BJ (cell line): ENCODE results near the gene FRMD4A. TPM values are rescaled to one million over a fixed set of nuclear protein-coding genes. Genes with fewer than 3 reads are reported as not detected.

Source experiments
- CTCF ChIA-PET: fragments of 350-600 bp; formaldehyde crosslinking; extraction: SDS; loops from one replicate; lab custom pipeline; 2021; ENCODE audit warnings: antibody characterized with exemption, inconsistent platforms; lab: Yijun Ruan, JAX
- POLR2A ChIA-PET: fragments of 300-600 bp; sonication (Branson Sonifier 250); formaldehyde crosslinking; extraction: SDS; loops from one replicate; lab custom pipeline; 2021; ENCODE audit warnings: antibody characterized with exemption; lab: Charles Lee
- DNase-seq: peaks from one replicate; pipeline ENCODE4 v3.0.0-alpha.2; 2011; ENCODE audit warnings: low read depth
- H3K27me3 ChIP-seq: 2 replicates; pipeline ENCODE4 v1.6.0; 2011; ENCODE audit warnings: low read length; ENCODE audit not compliant: control insufficient read depth, insufficient read depth
- H3K36me3 ChIP-seq: 2 replicates; pipeline ENCODE4 v1.5.1; 2011; ENCODE audit warnings: low read length; ENCODE audit not compliant: control insufficient read depth, insufficient read depth
- H3K4me3 ChIP-seq: 2 replicates; pipeline ENCODE4 v1.5.1; 2011; ENCODE audit warnings: low read depth, mild to moderate bottlenecking, control low read depth, low read length
- polyA plus RNA-seq: library from polyadenylated mRNA; depleted of rRNA; stranded (reverse); fragments of >200 nt; gene quantifications from 2 replicates; pipeline ENCODE4 v1.2.3, GENCODE V29; 2011
- TF ChIP-seq, protein P1 (sequence below): IDR thresholded peaks from 2 replicates; pipeline ENCODE4 v1.5.1; 2011; ENCODE audit warnings: low read depth, mild to moderate bottlenecking, control low read depth, inconsistent platforms, low read length, moderate library complexity; ENCODE audit not compliant: insufficient read depth

Gene FRMD4A
- polyA plus RNA-seq, 1 experiment = 31.6 TPM

DNA sequence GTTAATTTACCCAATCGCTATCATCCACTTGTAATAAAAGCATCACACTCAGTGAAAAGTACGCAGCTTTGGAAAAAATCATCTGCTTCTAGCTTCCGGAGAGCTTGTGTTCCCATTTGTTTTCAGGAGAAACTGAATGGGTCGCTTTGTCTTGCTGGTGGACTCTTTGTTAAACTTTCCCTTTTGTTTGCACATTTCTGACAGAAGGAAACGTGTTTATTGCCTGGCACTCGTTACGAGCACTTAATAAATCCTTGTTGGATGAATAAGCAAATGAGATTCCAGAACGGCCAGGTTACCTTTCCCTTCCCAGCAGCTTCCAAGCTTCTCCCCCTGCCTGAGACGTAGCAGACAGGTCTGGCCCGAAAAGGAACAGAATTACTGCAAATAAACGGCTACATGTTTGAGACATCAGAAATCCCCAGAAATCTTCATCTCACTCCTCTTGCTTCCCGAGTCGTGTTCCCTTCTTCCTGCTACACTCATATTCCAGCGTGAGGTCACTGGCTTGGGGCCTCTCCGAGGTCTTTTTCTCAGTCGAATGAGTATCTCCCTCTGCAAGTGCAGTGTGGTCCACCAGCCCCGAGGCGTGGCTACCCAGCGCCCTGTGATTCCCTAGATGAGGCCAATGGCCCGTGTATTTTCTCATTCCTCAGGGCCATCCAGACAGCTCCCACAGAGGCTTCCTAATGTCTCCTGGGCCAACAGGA is 167.2 kb downstream of the FRMD4A start:
- Histone ChIP-seq H3K4me3 (no peak overlapping the region), H3K27me3 (peaks cover 19% of the 10 kb centered on the region), H3K36me3 (no peaks in the 10 kb centered on the region)
- CTCF ChIA-PET = no interaction called here
- no peak for DNase-seq
- TF ChIP-seq, protein P1, sequence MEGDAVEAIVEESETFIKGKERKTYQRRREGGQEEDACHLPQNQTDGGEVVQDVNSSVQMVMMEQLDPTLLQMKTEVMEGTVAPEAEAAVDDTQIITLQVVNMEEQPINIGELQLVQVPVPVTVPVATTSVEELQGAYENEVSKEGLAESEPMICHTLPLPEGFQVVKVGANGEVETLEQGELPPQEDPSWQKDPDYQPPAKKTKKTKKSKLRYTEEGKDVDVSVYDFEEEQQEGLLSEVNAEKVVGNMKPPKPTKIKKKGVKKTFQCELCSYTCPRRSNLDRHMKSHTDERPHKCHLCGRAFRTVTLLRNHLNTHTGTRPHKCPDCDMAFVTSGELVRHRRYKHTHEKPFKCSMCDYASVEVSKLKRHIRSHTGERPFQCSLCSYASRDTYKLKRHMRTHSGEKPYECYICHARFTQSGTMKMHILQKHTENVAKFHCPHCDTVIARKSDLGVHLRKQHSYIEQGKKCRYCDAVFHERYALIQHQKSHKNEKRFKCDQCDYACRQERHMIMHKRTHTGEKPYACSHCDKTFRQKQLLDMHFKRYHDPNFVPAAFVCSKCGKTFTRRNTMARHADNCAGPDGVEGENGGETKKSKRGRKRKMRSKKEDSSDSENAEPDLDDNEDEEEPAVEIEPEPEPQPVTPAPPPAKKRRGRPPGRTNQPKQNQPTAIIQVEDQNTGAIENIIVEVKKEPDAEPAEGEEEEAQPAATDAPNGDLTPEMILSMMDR = no peak
- POLR2A ChIA-PET = no interaction called here

DNA sequence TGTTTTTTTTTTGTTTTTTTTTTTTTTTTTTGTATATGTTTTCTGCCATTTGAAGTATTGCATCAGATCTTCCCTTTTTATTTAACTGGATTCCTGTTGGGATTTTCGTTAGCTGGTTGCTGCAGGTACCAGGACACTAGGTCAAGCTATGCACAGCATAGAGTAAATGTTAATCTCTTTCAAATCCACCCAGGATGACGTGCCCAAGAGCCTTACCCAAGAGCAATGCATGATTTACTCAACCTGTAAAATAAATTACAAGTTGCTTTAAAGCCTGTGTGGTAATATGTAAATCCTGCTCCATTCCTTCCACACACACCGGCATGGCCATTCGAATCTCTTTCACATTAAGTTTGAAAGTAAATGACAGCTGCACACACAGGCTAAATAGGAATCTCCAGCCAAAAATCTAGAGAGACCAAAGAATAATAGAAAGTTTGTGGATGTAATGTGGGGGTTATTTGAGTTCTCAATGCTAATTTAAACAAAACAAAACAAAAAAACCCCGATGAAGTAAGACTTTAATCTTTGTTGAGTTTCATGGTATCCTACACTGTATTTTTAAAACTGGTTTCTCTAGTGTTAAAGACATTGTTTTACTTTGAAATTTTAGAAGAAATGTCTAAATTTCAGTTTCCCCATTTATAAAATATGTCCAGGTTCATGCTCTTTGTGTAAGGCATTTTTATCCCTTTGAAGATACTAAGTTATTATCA is 167.9 kb downstream of the FRMD4A start:
- Histone ChIP-seq H3K4me3 (no peak overlapping the region), H3K36me3 (no peaks in the 10 kb centered on the region), H3K27me3 (peaks cover 18% of the 10 kb centered on the region)
- TF ChIP-seq, protein P1 = no peak
- no peak for DNase-seq
- ChIA-PET CTCF (no interaction called here), POLR2A (no interaction called here)

- POLR2A ChIA-PET = no interaction called here
- no peak for DNase-seq
- H3K4me3 ChIP-seq = no peak overlapping the region
- CTCF ChIA-PET = no interaction called here
- no peaks in the 10 kb centered on the region for H3K36me3 ChIP-seq
- TF ChIP-seq, protein P1 = no peak
- H3K27me3 ChIP-seq = peaks cover 17% of the 10 kb centered on the region
Measured at GRCh38 chr10:14162061-14162460, 168.7 kb downstream of the FRMD4A start.

GRCh38 chr10:14160299-14160698 is 170.4 kb downstream of the FRMD4A start:
- CTCF ChIA-PET = interaction anchor here (0.6 kb wide), 1 partner anchor 299 kb away, joined by 3 read pairs; no protein-coding TSS in a partner anchor
- POLR2A ChIA-PET = no interaction called here
- peaks cover 17% of the 10 kb centered on the region for H3K27me3 ChIP-seq
- no peaks in the 10 kb centered on the region for H3K36me3 ChIP-seq
- no peak for DNase-seq
- no peak overlapping the region for H3K4me3 ChIP-seq
- TF ChIP-seq, protein P1 = no peak

GRCh38 chr10:14158575-14158974 is 172.1 kb downstream of the FRMD4A start:
- Histone ChIP-seq H3K27me3 (peaks cover 11% of the 10 kb centered on the region), H3K4me3 (no peak overlapping the region), H3K36me3 (no peaks in the 10 kb centered on the region)
- CTCF ChIA-PET = no interaction called here
- POLR2A ChIA-PET = no interaction called here
- TF ChIP-seq, protein P1 = no peak
- no peak for DNase-seq
